Prostate gland (tissue), 2 donors: ENCODE results near the gene ZNF732.
"Not testable (repeated sequence)": the region's sequence is repeated elsewhere in the genome, so short reads cannot be mapped to it uniquely, and the experiment has no call there.

Source experiments
- CTCF ChIP-seq, 4 experiments: fragments of 200-600 bp in 2 of 4; fragments of 450-650 bp in 2 of 4; sonication (generic) in 2 of 4; IDR thresholded peaks; 1 replicate in 3 of 4; 2 replicates in 1 of 4; pipeline ENCODE4 v1.5.1; 2016 to 2019; ENCODE audit warnings: antibody characterized with exemption in 4 of 4, mild to moderate bottlenecking in 2 of 4, moderate library complexity in 2 of 4
- POLR2A ChIP-seq: fragments of 450-650 bp; IDR thresholded peaks from one replicate; pipeline ENCODE4 v1.6.1; 2016; ENCODE audit warnings: antibody characterized with exemption, mild to moderate bottlenecking
- POLR2AphosphoS5 ChIP-seq: sonication (generic); formaldehyde crosslinking; IDR thresholded peaks from one replicate; pipeline ENCODE4 v1.6.1; 2017; ENCODE audit warnings: antibody characterized with exemption

GRCh38 chr4:304516-304915 lies 758 bp downstream of the ZNF732 start:
- not testable (repeated sequence) for TF ChIP-seq CTCF (IDR thresholded peaks at IDR 0.05); POLR2A; POLR2AphosphoS5
